ENCODE measurements around the gene SPACA7.

GRCh38 chr13:112362021-112362420, 14.1 kb upstream of the SPACA7 start:
- TF ChIP-seq CTCF (IDR thresholded peaks at IDR 0.05) (no peak), POLR2A (IDR thresholded peaks at IDR 0.05) (no peak)
